Inflammatory macrophage treated with lipopolysaccharide for 4 hours (primary cell): ENCODE data around the gene PARD6G.

Experiments
- DNase-seq: peaks from one replicate; pipeline ENCODE4 v3.0.0-alpha.2; 2020

PARD6G gene

DNA sequence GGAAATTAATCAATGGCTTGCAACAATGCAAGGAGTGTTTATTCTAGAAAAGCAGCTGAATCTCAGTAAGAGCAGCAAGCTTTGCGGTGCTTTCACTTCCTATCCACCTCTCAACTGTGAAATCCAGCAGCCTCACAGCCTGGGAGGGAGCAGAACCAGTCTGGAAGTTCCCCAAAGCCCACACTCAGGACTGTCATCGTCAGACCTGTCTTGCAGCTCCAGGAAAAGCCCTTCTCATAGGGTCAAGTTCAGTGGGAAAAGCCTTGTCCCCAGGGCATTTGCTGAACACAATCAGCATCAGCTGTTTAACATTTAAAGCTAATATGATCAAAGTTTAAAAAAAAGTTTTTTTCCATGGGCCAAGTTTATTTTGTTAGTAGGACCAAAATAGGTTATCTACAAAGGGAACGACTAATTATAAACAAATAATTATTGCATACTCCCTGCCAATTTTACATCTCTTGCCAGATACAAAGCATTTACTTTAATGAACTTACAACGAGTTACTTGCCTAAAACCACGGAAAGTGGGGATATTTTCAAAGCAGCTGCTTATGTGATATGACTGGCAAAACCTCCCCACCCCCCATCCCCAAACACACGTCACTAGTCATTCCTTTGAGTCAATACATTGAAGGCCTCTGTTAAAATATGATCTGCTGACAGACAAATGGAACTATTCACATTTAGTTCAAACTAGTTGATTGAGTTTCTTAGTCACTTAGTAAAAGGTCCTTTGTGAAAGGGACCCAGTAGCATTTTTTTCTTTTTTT, 36.8 kb downstream of the PARD6G start:
- DNase-seq, result peak; percentile 66

DNA sequence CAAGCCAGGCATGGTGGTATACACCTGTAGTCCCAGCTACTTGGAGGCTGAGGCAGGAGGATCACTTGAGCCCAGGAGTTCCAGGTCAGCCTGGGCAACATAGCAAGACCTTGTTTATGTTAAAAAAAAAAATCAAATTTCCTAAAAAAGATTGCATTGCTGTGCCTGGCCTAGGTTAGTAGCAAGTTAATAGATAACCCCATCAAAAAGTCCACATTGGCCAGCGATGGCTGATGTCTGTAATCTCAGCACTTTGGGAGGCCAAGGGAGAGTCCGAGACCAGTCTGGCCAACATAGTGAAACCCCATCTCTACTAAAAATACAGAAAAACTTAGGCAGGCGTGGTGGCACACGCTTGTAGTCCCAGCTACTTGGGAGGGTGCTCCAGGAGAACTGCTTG, 38.7 kb downstream of the PARD6G start:
- DNase-seq, result no peak

DNA sequence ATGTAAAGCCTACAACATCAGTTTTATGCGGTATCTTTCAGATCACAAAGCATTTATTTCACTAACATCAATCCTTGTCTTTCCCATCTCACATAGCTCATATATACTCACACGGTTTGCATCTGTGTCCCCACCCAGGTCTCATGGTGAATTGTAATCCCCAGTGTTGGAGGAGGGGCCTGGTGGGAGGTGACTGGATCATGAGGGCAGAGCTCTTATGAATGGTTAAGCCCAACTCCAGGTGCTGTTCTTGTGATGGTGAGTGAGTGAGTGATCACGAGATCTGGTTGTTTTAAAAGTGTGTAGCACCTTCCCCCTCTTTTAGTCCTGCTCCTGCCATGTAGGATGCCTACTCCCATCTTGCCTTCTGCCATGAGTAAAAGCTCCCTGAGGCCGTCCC, 42.0 kb downstream of the PARD6G start:
- DNase-seq, result no peak

- no peak for DNase-seq
Observed at GRCh38 chr18:80204142-80204541, 43.2 kb downstream of the PARD6G start.

- DNase-seq, result no peak
Observed at GRCh38 chr18:80203249-80203648, 44.1 kb downstream of the PARD6G start.

GRCh38 chr18:80202264-80202998, 44.9 kb downstream of the PARD6G start:
- DNase-seq, result no peak

GRCh38 chr18:80201739-80202138, 45.6 kb downstream of the PARD6G start:
- no peak for DNase-seq

DNA sequence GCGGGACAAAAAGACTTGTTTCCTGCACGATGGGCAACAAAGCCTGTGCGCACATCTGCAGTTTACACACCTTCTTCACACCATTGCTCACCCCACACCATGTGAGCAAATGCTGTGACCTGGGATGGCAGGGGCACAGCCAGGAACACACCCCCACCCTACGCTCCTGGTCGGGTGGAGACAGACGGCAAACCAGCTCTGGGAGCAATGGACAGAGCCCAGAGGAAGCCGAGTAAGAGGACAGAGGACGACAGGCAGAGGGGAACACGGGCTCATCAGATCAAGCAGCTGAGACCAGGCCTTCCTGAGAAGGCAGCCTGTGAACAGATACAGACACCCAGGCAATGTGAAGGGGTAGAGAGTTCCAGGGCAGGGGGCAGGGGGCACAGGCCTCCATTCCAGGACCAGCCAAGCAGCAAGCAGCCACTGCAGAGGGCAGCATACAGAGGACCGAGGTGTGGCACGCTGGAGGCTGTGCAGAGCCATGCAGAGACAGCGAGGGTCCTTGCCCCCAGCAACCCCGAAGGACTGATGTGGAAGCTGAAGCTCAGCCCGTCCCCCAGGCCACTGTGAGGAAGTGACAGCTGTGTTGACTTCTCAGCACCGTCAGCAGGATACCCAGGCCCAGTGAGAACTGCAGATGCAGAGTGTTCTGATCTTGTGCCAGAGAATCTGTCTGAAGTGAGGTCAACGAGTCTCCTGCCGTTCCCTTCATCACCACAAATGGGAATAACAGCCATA, 46.2 kb downstream of the PARD6G start:
- DNase-seq, result no peak

DNA sequence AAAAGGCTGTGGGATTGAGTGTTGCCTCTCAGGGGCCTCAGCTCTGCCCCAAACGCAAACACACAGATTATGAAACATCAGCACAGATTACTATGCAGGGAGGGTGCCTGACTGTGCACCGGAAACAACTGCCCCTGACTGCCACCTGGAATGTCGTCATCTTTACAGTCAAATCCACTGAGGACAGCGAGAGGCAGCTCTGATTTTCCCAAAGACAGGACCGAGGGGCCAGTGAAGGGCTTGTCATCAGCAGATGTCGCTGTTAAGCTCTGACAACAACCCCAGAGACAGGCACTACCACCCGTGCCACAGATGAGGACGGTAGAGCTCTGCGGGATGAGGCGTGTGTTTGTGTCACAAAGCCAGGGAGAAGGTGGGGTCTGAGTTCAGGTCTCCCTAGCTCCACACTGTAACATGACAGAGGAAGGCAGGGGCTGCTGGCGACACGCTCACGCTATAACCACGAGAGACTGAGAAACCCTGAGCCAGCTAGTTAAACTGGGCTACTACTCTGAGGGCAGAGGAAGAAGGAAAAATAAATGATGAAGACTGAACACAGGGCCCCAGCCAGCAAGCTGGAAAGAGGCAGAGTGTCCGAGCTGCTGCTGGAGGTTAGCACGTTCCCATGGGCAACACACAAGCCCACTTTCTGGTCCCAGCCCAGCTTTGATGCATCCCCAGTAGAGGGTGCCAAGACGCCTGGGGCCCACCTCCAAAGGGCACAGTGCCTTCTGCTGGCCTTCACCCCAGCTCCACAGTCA, 47.0 kb downstream of the PARD6G start:
- DNase-seq, result no peak

GRCh38 chr18:80198994-80199748, 48.1 kb downstream of the PARD6G start:
- no peak for DNase-seq

DNA sequence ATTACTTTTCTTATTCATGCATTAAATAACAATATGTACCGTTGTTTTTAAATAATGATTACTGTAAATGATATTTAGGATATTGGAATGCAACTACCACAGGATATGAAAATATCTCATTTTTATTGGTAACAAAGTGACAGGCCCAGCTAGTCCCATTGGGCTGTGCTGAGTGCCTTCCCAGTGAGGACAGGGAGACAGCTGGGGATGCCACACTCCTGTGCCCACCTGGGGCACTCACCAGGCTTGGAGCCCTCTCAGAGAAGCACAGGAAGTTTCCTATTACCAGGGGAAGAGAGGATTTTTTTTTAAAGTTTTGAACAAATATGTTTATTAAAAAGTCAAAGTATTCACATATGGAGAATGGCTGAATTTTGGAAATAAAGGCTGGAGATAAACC, 48.9 kb downstream of the PARD6G start:
- no peak for DNase-seq

- no peak for DNase-seq
Observed at GRCh38 chr18:80197528-80197927, 49.8 kb downstream of the PARD6G start.

DNA sequence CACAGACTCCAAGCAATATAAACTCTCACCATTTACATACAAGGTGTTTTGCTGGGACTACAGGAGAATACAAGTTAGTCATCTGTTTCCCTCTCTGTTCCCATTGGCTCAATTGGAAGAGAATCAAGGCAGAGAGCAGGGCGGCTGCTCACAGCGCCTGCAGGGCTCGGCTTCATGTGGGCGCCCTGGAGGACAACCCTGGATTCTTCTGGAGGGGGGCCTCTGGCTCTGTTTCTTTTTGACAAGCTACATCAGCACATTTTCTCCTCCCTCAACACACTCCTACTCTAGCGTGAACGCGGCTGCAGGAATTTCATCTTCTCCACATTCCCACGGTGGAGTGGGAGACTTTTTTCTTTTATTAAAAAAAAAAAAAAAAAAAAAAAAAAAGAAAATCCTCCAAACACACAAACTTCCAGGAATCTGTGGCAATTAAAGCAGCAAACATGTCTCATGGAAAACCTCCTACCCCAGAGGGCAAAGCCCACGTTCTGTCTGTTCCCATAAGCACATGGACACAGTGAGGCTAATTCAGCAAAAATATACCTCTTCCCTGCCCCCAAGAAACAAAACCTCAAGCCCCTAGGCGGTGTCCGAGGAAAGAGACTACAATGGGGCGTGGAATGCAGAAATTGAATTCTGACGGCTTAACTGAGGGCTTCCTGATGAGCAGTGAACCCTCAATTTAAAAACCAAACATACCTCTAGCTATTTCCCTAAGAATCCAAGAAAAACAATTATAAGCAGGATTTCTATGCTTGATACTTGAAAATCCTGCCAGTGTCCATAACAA, 50.6 kb downstream of the PARD6G start:
- no peak for DNase-seq

DNA sequence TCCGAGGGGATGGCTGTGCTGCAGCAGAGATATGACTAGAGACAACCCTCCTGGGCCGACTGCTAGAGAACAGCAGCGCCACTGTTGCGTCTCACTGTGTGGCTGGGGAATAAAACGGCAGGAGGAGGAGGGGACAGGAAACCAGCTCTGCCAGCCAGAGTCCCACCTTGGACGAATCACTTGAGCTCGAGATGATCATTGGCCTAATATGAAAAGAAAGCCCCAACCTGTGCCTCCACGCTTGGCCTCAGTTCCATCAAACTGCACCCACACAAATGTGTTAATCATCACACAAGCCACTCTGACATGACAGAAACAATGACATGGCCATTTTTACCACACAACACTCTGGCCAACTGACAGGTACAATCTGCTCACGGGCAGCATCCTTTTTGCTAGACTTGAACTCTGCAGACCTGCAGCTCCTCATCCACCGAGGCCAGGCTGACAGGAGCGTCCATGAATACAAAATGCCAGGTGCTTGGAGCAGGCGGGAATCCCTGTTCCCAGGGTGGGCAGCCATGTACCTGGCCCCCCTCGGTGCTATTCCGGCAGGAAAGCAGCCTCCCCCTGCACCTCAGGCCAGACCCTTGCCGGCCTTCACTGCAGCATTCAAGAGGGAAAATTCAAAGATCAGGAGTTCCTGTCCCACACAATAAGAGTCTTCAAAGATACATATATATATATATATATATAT, 52.3 kb downstream of the PARD6G start:
- DNase-seq, result no peak

DNA sequence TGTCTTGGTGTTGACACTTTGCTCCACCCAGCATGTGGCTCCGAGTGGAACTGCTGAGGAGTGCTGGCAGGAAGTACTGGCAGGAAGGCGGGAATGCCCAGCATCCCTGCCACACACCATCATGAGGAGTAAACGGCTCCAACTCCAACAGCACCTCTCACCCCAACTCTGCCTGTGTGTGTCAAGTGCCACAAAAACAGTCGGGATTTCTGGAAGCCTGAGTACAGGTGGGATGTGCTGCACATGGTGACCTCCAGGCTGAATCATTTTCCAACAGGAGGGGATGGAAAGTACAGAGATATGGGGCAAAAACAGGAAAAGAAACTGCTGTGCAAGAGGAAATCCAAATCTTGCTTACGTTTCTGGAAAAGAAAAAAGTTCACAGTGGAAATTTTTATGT, 53.6 kb downstream of the PARD6G start:
- DNase-seq, result no peak

DNA sequence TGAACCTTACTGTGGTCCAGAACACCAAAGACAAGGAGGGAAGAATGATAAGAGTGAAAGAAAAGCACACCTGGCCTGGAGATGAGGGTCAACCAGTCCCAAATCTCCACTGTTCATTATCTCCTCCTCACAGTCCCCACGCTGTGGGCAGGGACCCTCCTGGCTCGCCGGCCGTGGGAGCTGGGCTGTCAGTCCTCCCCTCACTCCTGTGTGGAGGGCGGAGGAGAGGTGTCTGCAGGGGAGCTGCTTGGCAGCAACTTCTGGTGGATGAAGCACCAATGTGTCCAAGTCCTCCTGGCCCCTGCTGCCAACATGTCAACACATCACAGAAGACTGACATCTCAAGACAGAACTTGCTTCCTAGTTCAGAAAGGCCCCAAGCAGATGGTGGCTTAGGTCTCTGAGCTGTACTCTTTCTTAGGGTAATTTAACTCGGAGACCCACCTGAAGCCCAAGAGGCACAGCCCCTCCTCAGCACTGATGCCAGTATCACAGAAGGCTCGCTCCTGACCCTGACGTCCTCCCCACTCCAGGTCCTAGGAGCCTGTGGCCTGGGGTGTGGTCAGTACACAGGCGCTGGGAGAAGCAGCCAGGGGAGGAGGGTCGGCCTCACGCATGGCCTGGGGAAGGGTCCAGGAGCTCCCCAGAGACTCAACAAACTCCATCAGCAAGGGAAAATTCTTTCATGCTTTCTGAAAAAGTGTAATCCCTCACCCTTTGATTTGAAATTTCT, 54.5 kb downstream of the PARD6G start:
- no peak for DNase-seq

DNA sequence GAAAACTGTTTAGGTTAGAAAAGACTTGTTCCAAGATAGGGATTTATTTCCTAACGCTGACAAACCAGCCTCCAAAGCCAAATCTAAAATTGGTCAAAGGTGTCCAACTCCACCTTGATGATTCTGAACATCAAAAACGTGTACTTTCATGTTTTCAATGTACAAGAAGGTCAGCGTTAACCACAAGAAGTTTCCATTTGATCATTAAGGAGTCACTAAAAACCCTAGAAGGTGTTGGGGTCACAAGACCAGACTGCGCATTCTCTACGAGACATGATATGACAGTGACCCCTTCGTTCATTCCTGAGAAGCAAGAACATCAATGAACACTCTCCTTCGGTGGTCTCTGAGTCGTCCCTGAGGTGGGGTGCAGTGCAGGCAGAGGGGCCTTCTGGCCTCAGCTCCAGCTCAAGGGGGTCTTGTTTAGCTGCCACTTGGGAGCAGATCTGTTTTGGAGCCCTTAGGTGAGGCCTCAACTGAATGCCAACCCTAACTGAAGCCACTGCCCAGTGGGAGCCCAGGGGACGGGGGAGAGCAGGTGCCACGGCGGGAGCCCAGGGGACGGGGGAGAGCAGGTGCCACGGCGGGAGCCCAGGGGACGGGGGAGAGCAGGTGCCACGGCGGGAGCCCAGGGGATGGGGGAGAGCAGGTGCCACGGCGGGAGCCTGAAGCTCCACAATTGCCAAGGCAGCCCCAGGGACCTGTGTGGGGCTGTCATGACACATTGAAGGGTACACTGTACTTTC, 55.2 kb downstream of the PARD6G start:
- DNase-seq, result no peak

GRCh38 chr18:80191264-80191663, 56.0 kb downstream of the PARD6G start:
- no peak for DNase-seq

DNA sequence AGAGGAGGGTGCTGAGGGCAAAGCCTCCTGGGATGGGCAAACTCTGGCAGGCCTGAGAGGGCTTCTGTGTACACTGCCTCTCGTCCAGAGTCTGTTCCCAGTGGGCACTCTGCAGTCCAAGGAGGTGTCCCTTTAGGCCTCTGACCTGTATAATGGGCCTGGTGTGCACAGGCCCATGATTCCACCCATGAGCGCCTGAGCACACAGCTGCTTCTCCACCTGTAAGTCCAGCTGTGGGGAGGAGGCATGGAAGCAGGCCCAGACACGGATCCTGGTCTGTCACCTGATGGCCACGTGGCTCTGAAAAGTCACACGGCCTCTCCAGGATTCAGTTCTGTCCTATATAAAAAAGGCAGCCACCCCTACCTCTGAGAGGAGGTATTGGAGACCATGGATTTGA, 57.0 kb downstream of the PARD6G start:
- DNase-seq, result no peak
